A549 (cell line): ENCODE results near the gene NACA.

Experiments used
- CTCF ChIP-seq: fragments of >200 bp; sonication (Bioruptor Twin); formaldehyde crosslinking; IDR thresholded peaks from 3 replicates; pipeline ENCODE4 v1.5.1; 2016
- E2F6 ChIP-seq: IDR thresholded peaks from 2 replicates; pipeline ENCODE4 v1.6.1; 2012; ENCODE audit warnings: low read depth, borderline replicate concordance
- EP300 ChIP-seq, 2 experiments: fragments of >200 bp; sonication (Bioruptor Twin); formaldehyde crosslinking; IDR thresholded peaks; 2 replicates in 1 of 2; 3 replicates in 1 of 2; pipeline ENCODE4 v1.6.1; 2016 to 2017
- HDAC2 ChIP-seq: fragments of 200-600 bp; sonication (generic); IDR thresholded peaks from 2 replicates; pipeline ENCODE4 v1.6.1; 2016
- KDM1A ChIP-seq: fragments of 200-600 bp; sonication (generic); IDR thresholded peaks from 2 replicates; pipeline ENCODE4 v1.6.1; 2016; ENCODE audit warnings: low read depth, mild to moderate bottlenecking
- POLR2A ChIP-seq: IDR thresholded peaks from 2 replicates; pipeline ENCODE4 v1.6.1; 2012; ENCODE audit warnings: mild to moderate bottlenecking, low read length
- RAD21 ChIP-seq, 2 experiments: fragments of >200 bp in 1 of 2; sonication (Bioruptor Twin) in 1 of 2; formaldehyde crosslinking in 1 of 2; IDR thresholded peaks in 1 of 2; conservative IDR thresholded peaks in 1 of 2; 2 replicates in 1 of 2; 3 replicates in 1 of 2; pipeline ENCODE4 v1.6.1; 2012 to 2018; ENCODE audit warnings: inconsistent platforms in 1 of 2
- RCOR1 ChIP-seq: fragments of 150-350 bp; IDR thresholded peaks from 2 replicates; pipeline ENCODE4 v1.6.1; 2014; ENCODE audit warnings: antibody characterized with exemption, low read length, low read depth
- ZFP36 ChIP-seq: fragments of 450-650 bp; IDR thresholded peaks from 2 replicates; pipeline ENCODE4 v1.6.1; 2014; ENCODE audit warnings: borderline replicate concordance; ENCODE audit not compliant: partially characterized antibody

DNA sequence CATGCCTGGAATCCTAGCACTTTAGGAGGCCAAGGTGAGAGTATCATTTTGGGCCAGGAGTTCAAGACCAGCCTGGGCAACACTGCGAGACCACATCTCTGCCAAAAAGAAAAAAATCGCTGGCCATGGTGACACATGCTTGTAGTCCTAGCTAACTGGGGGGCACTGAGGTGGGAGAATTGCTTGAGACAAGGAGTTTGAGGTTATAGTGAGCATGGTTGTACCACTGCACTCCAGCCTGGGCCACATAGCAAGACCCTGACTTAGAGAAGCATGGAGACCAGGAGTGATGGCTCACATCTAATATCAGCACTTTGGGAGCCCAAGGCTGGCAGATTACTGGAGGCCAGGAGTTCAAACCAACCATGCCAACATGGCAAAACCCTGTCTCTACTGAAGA, 46.2 kb downstream of the NACA start:
- TF ChIP-seq EP300 (IDR thresholded peaks at IDR 0.05): no peak
- TF ChIP-seq RAD21 (conservative IDR thresholded peaks at IDR 0.05 in 1 of 2, IDR thresholded peaks at IDR 0.05 in 1 of 2): no peak
- TF ChIP-seq E2F6: no peak
- TF ChIP-seq ZFP36: no peak
- TF ChIP-seq CTCF: no peak
- no peak for TF ChIP-seq POLR2A
- TF ChIP-seq HDAC2: no peak
- no peak for TF ChIP-seq RCOR1
- no peak for TF ChIP-seq KDM1A
